ENCODE data around the gene DOLPP1. TPM values are rescaled to one million over a fixed set of nuclear protein-coding genes. Genes with fewer than 3 reads are reported as not detected.

DOLPP1 gene
- total and polyA plus RNA-seq, 4 donors, result 14.6 to 15.6 (median 15.0) TPM

GRCh38 chr9:129076640-129077037, 4.3 kb upstream of the DOLPP1 start:
- no peak for TF ChIP-seq REST (IDR thresholded peaks at IDR 0.05)
- Histone ChIP-seq H3K9me3 (ENCODE audit: control insufficient read depth in 4 of 4, low read length in 3 of 4) (no peaks in the 10 kb centered on the region), H3K27ac (ENCODE audit: low read depth in 1 of 2, low read length in 2 of 2) (peak overlapping the region; percentile 46 to 48), H3K27me3 (ENCODE audit: control insufficient read depth in 4 of 4, insufficient read depth in 4 of 4, low read length in 3 of 4) (no peaks in the 10 kb centered on the region), H3K4me3 (ENCODE audit: low read depth in 1 of 3, low read length in 3 of 3) (no peak overlapping the region), H3K4me1 (ENCODE audit: control insufficient read depth in 4 of 4, insufficient read depth in 4 of 4, low read length in 3 of 4) (peaks cover 16 to 64% (median 52%) of the 10 kb centered on the region in 4 donors), H3K9ac (ENCODE audit: low read depth in 1 of 2, low read length in 2 of 2) (no peak overlapping the region), H3K36me3 (ENCODE audit: control insufficient read depth in 4 of 4, insufficient read depth in 3 of 4, low read depth in 1 of 4, low read length in 3 of 4) (no peaks in the 10 kb centered on the region)
- WGBS, result 92% methylated on average over 11 of the region's 11 CpGs
- DNase-seq (ENCODE audit: low spot score), result no peak

DNA sequence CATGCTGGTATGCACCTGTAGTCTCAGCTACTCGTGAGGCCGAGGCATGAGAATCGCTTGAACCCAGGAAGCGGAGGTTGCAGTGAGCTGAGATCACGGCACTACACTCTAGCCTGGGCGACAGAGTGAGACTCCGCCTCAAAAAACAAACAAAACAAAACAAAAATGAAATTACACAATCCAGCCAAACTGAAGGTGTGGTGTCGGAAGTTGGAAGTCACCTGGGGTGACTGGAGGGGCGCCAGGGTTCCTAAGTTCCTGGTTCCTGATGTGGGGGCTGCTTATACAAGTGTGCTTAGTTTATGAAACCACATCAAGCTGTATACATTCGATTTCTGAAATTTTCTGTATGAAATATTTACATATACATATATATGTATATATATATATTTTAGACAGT, 3.7 kb upstream of the DOLPP1 start:
- H3K4me3 ChIP-seq (ENCODE audit: low read depth in 1 of 3, low read length in 3 of 3), result no peak overlapping the region
- no peaks in the 10 kb centered on the region for H3K27me3 ChIP-seq (ENCODE audit: control insufficient read depth in 4 of 4, insufficient read depth in 4 of 4, low read length in 3 of 4)
- no peaks in the 10 kb centered on the region for H3K36me3 ChIP-seq (ENCODE audit: control insufficient read depth in 4 of 4, insufficient read depth in 3 of 4, low read depth in 1 of 4, low read length in 3 of 4)
- H3K9me3 ChIP-seq (ENCODE audit: control insufficient read depth in 4 of 4, low read length in 3 of 4), result no peaks in the 10 kb centered on the region
- H3K4me1 ChIP-seq (ENCODE audit: control insufficient read depth in 4 of 4, insufficient read depth in 4 of 4, low read length in 3 of 4), result peaks cover 18 to 64% (median 53%) of the 10 kb centered on the region in 4 donors
- WGBS, result 35% methylated on average over 10 of the region's 10 CpGs
- peak overlapping the region; percentile 46 to 48 for H3K27ac ChIP-seq (ENCODE audit: low read depth in 1 of 2, low read length in 2 of 2)
- DNase-seq (ENCODE audit: low spot score), result no peak
- TF ChIP-seq FOXA1 (IDR thresholded peaks at IDR 0.05), result no peak
- TF ChIP-seq GABPA (IDR thresholded peaks at IDR 0.05 in 1 of 2, conservative IDR thresholded peaks at IDR 0.05 in 1 of 2), result no peak
- TF ChIP-seq, protein P1, sequence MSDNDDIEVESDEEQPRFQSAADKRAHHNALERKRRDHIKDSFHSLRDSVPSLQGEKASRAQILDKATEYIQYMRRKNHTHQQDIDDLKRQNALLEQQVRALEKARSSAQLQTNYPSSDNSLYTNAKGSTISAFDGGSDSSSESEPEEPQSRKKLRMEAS (IDR thresholded peaks at IDR 0.05), result no peak
- TF ChIP-seq RXRA (IDR thresholded peaks at IDR 0.05), result peak; percentile 57 to 82
- peak; percentile 39 to 44 for TF ChIP-seq HNF4A (conservative IDR thresholded peaks at IDR 0.05)
- TF ChIP-seq SP1 (IDR thresholded peaks at IDR 0.05), result peak; percentile 36
- no peak for TF ChIP-seq REST (IDR thresholded peaks at IDR 0.05)
- no peak overlapping the region for H3K9ac ChIP-seq (ENCODE audit: low read depth in 1 of 2, low read length in 2 of 2)

GRCh38 chr9:129078691-129079503, 2.0 kb upstream of the DOLPP1 start:
- Histone ChIP-seq H3K4me3 (ENCODE audit: low read depth in 1 of 3, low read length in 3 of 3) (peak overlapping the region in 1 of 3 donors; percentile 11), H3K9ac (ENCODE audit: low read depth in 1 of 2, low read length in 2 of 2) (no peak overlapping the region), H3K36me3 (ENCODE audit: control insufficient read depth in 4 of 4, insufficient read depth in 3 of 4, low read depth in 1 of 4, low read length in 3 of 4) (no peaks in the 10 kb centered on the region), H3K4me1 (ENCODE audit: control insufficient read depth in 4 of 4, insufficient read depth in 4 of 4, low read length in 3 of 4) (peaks cover 20 to 71% (median 65%) of the 10 kb centered on the region in 4 donors), H3K27me3 (ENCODE audit: control insufficient read depth in 4 of 4, insufficient read depth in 4 of 4, low read length in 3 of 4) (no peaks in the 10 kb centered on the region), H3K27ac (ENCODE audit: low read depth in 1 of 2, low read length in 2 of 2) (peak overlapping the region in 1 of 2 donors; percentile 40), H3K9me3 (ENCODE audit: control insufficient read depth in 4 of 4, low read length in 3 of 4) (no peaks in the 10 kb centered on the region)
- WGBS, result 76% methylated on average over 18 of the region's 18 CpGs
- DNase-seq (ENCODE audit: low spot score), result no peak
- TF ChIP-seq HNF4A (conservative IDR thresholded peaks at IDR 0.05), result peak; percentile 75 to 81
- TF ChIP-seq HNF4G (IDR thresholded peaks at IDR 0.05), result peak; percentile 52
- TF ChIP-seq SP1 (IDR thresholded peaks at IDR 0.05), result peak; percentile 65
- TF ChIP-seq RAD21 (IDR thresholded peaks at IDR 0.05), result no peak
